Activated naive CD8-positive, alpha-beta T cell treated with anti-CD3 and anti-CD28 coated beads, Interleukin-2, amount 10 ng/mL, durations not matched to agents 7 days and 5 days (primary cell): ENCODE measurements around the gene FILIP1L. TPM values are rescaled to one million over a fixed set of nuclear protein-coding genes. Genes with fewer than 3 reads are reported as not detected.

Source experiments
- ATAC-seq: fragments of 150-1000 bp; cut with Tn5 transposase; one replicate; pipeline ENCODE4 v1.10.0; 2021; ENCODE audit warnings: low read depth, moderate library complexity
- POLR2A ChIA-PET: fragments of 350-600 bp; sonication (Branson Sonifier 250); formaldehyde crosslinking; loops from one replicate; lab custom pipeline; 2021; ENCODE audit warnings: antibody characterized with exemption; lab: Charles Lee
- DNase-seq: peaks from one replicate; pipeline ENCODE4 v3.0.0; 2021
- H3K27ac Mint-ChIP-seq: one replicate; pipeline ENCODE4 v1.8.0; 2022; ENCODE audit warnings: mild to moderate bottlenecking, mixed read lengths
- H3K27me3 Mint-ChIP-seq: one replicate; pipeline ENCODE4 v1.8.0; 2022; ENCODE audit warnings: mild to moderate bottlenecking, moderate library complexity, mixed read lengths
- H3K36me3 Mint-ChIP-seq: one replicate; pipeline ENCODE4 v1.8.0; 2021; ENCODE audit warnings: mild to moderate bottlenecking, mixed read lengths
- H3K4me1 Mint-ChIP-seq: one replicate; pipeline ENCODE4 v1.8.0; 2021; ENCODE audit warnings: mixed read lengths
- H3K4me3 Mint-ChIP-seq: one replicate; pipeline ENCODE4 v1.8.0; 2022; ENCODE audit warnings: mild to moderate bottlenecking, moderate library complexity, mixed read lengths
- H3K9me3 Mint-ChIP-seq: one replicate; pipeline ENCODE4 v1.8.0; 2021; ENCODE audit warnings: mixed read lengths
- total RNA-seq, 2 experiments: library from RNA; stranded (reverse); gene quantifications; one replicate each; pipeline ENCODE4 v1.2.3, GENCODE V29; 2021

Gene FILIP1L
- total RNA-seq = 1 to 10 TPM; 2.0 to 2.4 TPM

GRCh38 chr3:100114413-100115030, at the start of gene FILIP1L:
TSS of gene FILIP1L (minus strand) at chr3:100114501.
- H3K9me3 Mint-ChIP-seq = peaks cover 2% of the 10 kb centered on the region
- no peak within 1 kb of the TSS for H3K27ac Mint-ChIP-seq
- DNase-seq (no peak), ATAC-seq (no peak)
- H3K27me3 Mint-ChIP-seq = no peaks in the 10 kb centered on the region
- H3K36me3 Mint-ChIP-seq = peaks cover 25% of the 10 kb centered on the region
- H3K4me3 Mint-ChIP-seq = no peak within 1 kb of the TSS
- H3K4me1 Mint-ChIP-seq = peaks cover 5% of the 10 kb centered on the region
- POLR2A ChIA-PET = no interaction called here

DNA sequence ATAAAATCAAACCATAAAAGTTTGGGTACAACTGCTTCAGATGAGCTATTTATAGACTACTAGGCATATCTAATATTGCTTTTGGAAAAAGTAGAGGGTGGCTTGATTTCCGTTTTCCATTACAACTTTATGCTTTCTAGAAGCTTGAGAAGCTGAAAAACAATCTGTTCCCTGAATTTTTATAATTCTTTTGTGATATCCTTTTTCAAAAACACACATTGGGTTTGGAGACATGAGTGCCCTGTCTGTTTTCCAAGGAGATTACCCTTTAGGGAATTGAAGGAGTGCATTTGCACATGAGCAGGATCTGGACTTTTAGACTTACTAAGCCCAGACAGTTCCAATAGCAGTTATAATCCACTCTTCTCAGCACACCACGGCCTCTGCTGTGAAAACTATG, 49.5 kb upstream of the FILIP1L start:
- ATAC-seq (no peak), DNase-seq (no peak)
- Mint-ChIP-seq H3K36me3 (peaks cover 25% of the 10 kb centered on the region), H3K27me3 (no peaks in the 10 kb centered on the region), H3K9me3 (peaks cover 1% of the 10 kb centered on the region), H3K4me3 (no peak overlapping the region), H3K27ac (no peak overlapping the region), H3K4me1 (no peaks in the 10 kb centered on the region)
- POLR2A ChIA-PET = no interaction called here

GRCh38 chr3:100160521-100160920, 46.2 kb upstream of the FILIP1L start:
- Mint-ChIP-seq H3K27ac (no peak overlapping the region), H3K36me3 (peaks cover 38% of the 10 kb centered on the region), H3K4me3 (no peak overlapping the region), H3K4me1 (no peaks in the 10 kb centered on the region), H3K9me3 (peaks cover 5% of the 10 kb centered on the region), H3K27me3 (no peaks in the 10 kb centered on the region)
- POLR2A ChIA-PET = no interaction called here
- no peak for DNase-seq
- no peak for ATAC-seq

DNA sequence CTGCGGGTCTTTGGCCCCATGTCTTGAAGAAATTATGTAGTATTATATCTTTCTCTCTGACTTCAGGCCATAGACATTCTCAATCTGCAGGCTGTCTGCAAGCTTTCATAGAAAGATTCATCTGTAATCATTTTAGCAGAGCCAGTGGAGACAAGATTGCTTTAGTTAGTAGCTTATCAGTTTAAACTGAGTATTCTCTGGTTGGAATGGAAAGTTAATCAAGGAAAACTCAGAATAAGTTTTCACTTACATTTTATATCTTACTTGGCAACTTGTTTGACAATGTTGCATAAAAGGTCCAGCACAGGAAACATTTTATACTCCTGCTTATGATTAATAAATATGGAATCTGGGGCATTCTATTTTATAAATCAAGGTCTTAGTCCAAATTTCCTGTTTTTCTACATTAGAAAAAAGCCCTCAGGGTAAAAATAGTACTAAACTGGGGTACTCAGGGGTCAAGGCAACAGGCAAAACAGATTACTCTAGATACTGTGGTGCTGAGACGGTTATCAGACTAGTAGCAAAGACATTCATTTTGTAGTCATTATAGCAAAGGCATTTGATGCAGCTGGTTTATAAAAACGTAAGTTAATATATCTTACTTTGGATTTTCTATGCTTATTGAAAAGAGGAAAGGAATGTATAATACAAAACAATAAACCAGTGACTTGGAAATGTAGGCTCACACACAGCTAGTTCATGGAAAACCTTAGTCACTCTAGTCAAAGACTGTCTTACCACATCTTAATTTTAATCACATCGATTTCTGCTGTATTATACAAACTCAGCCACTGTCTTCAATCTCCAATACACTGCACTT, 45.2 kb upstream of the FILIP1L start:
- POLR2A ChIA-PET = no interaction called here
- peaks cover 12% of the 10 kb centered on the region for H3K9me3 Mint-ChIP-seq
- DNase-seq = no peak
- peaks cover 2% of the 10 kb centered on the region for H3K4me1 Mint-ChIP-seq
- peaks cover 44% of the 10 kb centered on the region for H3K36me3 Mint-ChIP-seq
- ATAC-seq = no peak
- no peak overlapping the region for H3K4me3 Mint-ChIP-seq
- no peak overlapping the region for H3K27ac Mint-ChIP-seq
- no peaks in the 10 kb centered on the region for H3K27me3 Mint-ChIP-seq

- Mint-ChIP-seq H3K36me3 (peaks cover 46% of the 10 kb centered on the region), H3K4me1 (peaks cover 2% of the 10 kb centered on the region), H3K27ac (no peak overlapping the region), H3K9me3 (peaks cover 12% of the 10 kb centered on the region), H3K4me3 (no peak overlapping the region), H3K27me3 (no peaks in the 10 kb centered on the region)
- DNase-seq (no peak), ATAC-seq (no peak)
- POLR2A ChIA-PET = no interaction called here
Observed at GRCh38 chr3:100158918-100159330, 44.6 kb upstream of the FILIP1L start.

DNA sequence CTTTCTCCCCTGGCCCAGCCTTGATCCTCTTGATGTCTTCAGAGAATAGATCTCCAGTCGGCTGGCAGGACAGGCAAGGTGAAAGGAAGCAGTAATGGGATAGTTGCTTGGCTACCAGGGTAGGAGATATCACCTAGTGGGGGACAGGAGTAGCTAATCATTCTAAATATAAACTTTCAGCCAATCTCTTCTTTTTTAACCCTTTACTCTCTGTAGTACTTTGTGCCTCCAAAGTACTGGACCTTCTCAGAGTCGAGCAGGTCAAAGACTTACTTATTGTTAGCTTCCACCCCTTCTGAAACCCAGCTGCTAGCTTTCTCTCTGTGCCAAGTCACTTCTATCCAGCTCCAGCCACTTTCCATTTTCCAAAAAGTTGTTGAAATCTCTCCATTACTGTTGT, 43.4 kb upstream of the FILIP1L start:
- DNase-seq (no peak), ATAC-seq (no peak)
- peaks cover 52% of the 10 kb centered on the region for H3K36me3 Mint-ChIP-seq
- H3K9me3 Mint-ChIP-seq = peaks cover 12% of the 10 kb centered on the region
- no peaks in the 10 kb centered on the region for H3K27me3 Mint-ChIP-seq
- H3K4me3 Mint-ChIP-seq = no peak overlapping the region
- peaks cover 2% of the 10 kb centered on the region for H3K4me1 Mint-ChIP-seq
- H3K27ac Mint-ChIP-seq = no peak overlapping the region
- POLR2A ChIA-PET = no interaction called here

- Mint-ChIP-seq H3K27ac (no peak overlapping the region), H3K4me3 (no peak overlapping the region), H3K4me1 (peaks cover 5% of the 10 kb centered on the region), H3K36me3 (peaks cover 60% of the 10 kb centered on the region), H3K9me3 (peaks cover 14% of the 10 kb centered on the region), H3K27me3 (no peaks in the 10 kb centered on the region)
- DNase-seq (no peak), ATAC-seq (no peak)
- POLR2A ChIA-PET = interaction anchor here (1.0 to 1.2 kb wide), 2 partner anchors 64 to 91 kb away, joined by 3 to 4 read pairs; no protein-coding TSS in a partner anchor
Observed at GRCh38 chr3:100155590-100155989, 41.3 kb upstream of the FILIP1L start.

DNA sequence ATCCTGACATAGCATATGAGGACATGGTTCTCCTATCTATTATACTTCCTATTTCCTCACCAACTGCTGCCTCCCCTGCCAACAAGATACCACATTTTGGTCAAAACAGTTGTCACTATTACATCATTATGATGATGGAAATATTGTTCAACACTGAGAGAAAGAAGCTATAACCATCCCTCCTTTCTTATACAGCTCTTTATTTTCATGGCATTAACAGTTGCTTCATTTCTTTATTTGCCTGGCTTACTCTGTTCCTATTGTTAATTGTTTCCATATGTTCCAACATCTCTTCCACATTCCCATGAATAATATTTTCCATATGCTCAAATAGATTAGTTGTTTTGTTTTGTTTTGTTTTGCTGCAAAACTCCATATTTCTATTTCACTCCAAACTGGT, 40.8 kb upstream of the FILIP1L start:
- no peak for ATAC-seq

GRCh38 chr3:100154171-100154570, 39.9 kb upstream of the FILIP1L start:
- no peak for DNase-seq
- peaks cover 65% of the 10 kb centered on the region for H3K36me3 Mint-ChIP-seq
- no peak overlapping the region for H3K4me3 Mint-ChIP-seq
- ATAC-seq = no peak
- peaks cover 14% of the 10 kb centered on the region for H3K9me3 Mint-ChIP-seq
- peaks cover 11% of the 10 kb centered on the region for H3K4me1 Mint-ChIP-seq
- H3K27me3 Mint-ChIP-seq = no peaks in the 10 kb centered on the region
- H3K27ac Mint-ChIP-seq = no peak overlapping the region
- POLR2A ChIA-PET = no interaction called here

More for the DNA sequence above, 40.8 kb upstream of the FILIP1L start:
- Mint-ChIP-seq H3K4me3 (no peak overlapping the region), H3K4me1 (peaks cover 6% of the 10 kb centered on the region), H3K27me3 (no peaks in the 10 kb centered on the region), H3K27ac (no peak overlapping the region), H3K9me3 (peaks cover 14% of the 10 kb centered on the region), H3K36me3 (peaks cover 60% of the 10 kb centered on the region)
- POLR2A ChIA-PET = interaction anchor here (1.0 to 1.2 kb wide), 2 partner anchors 64 to 91 kb away, joined by 3 to 4 read pairs; no protein-coding TSS in a partner anchor
- DNase-seq = no peak

DNA sequence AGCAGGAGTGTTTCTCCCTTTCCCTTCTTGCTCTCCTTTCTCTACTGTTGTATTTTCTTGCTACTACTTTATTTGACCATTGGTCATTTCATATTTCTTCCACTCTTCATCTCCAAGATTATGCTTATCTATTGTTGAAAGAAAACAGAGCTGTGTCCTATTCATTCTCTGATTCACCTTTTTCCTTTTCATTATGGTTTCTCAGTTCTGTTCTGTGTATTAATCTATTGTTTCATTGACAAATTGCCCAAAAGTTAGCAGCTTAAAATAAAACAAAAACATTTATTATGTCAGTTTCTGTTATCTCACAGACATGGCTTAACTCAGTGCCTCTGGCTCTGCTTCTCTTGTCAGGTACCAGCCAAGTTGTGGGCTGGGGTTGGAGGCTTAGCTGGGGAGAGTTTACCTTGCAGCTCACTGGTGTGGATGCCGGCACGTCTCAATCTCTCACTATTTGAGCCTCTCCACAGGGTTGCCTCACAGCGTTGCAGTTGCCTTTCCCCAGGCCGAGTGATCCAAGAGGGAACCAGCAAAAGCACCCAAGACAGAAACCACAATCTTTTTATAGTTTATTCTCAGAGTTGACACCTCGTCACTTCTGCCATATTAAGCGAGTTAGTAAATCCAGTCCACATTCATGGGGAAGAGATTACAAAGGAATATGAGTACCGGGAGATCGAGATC, 36.9 kb upstream of the FILIP1L start:
- H3K27me3 Mint-ChIP-seq = no peaks in the 10 kb centered on the region
- H3K36me3 Mint-ChIP-seq = peaks cover 64% of the 10 kb centered on the region
- H3K4me1 Mint-ChIP-seq = peaks cover 18% of the 10 kb centered on the region
- no peak overlapping the region for H3K27ac Mint-ChIP-seq
- DNase-seq (no peak), ATAC-seq (no peak)
- peaks cover 10% of the 10 kb centered on the region for H3K9me3 Mint-ChIP-seq
- no peak overlapping the region for H3K4me3 Mint-ChIP-seq
- POLR2A ChIA-PET = no interaction called here

DNA sequence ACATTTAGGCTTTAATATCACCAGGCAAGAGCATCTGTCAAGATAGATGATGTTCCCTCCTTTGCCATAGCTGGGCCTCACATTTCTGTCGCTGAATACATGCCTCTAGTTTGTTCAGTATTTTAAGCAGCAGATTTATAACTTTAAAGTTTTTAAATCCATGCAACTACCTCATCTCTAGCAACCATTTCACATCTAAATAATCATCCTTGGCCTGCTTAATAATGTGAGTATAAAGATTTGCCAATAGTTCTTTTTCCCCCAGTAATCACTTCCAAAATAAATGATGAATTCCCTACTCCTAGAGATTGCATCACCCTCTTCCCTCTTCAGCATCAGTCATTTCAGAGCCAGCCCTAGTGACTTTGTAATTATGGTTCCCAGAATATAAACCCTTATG, 36.2 kb upstream of the FILIP1L start:
- H3K27me3 Mint-ChIP-seq = no peaks in the 10 kb centered on the region
- POLR2A ChIA-PET = no interaction called here
- H3K4me3 Mint-ChIP-seq = no peak overlapping the region
- H3K9me3 Mint-ChIP-seq = peaks cover 14% of the 10 kb centered on the region
- H3K4me1 Mint-ChIP-seq = peaks cover 23% of the 10 kb centered on the region
- no peak for DNase-seq
- no peak for ATAC-seq
- H3K36me3 Mint-ChIP-seq = peaks cover 66% of the 10 kb centered on the region
- H3K27ac Mint-ChIP-seq = peak overlapping the region; percentile 27

- Mint-ChIP-seq H3K9me3 (peaks cover 8% of the 10 kb centered on the region), H3K27ac (no peak overlapping the region), H3K36me3 (peaks cover 61% of the 10 kb centered on the region), H3K4me1 (peaks cover 26% of the 10 kb centered on the region), H3K27me3 (no peaks in the 10 kb centered on the region), H3K4me3 (no peak overlapping the region)
- POLR2A ChIA-PET = no interaction called here
- ATAC-seq (no peak), DNase-seq (no peak)
Observed at GRCh38 chr3:100149713-100150415, 35.6 kb upstream of the FILIP1L start.

DNA sequence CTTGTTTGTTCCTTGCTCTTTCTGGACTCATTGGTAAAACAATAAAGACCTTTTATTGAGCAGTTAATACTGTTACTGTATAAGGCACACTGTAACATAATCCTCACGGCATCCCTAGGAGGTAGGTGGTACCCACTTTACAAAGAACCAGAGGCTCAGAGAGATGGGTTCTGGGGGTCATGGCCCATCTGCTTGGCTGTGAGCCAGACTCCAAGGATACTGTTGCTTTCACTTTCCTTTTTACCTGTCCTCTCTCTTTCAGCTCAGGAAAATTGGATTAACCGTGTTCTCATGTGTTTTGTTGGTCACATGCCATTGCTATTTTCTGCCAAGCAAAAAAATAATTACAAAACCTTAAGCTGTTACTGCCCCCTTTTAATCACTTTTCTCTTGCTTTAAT, 34.8 kb upstream of the FILIP1L start:
- no peak for DNase-seq
- no peak overlapping the region for H3K27ac Mint-ChIP-seq

More for the DNA sequence above, 34.8 kb upstream of the FILIP1L start:
- POLR2A ChIA-PET = interaction anchor here (1.1 kb wide), 1 partner anchor 75 kb away, joined by 3 read pairs; no protein-coding TSS in a partner anchor
- Mint-ChIP-seq H3K36me3 (peaks cover 62% of the 10 kb centered on the region), H3K4me1 (peaks cover 34% of the 10 kb centered on the region), H3K27me3 (no peaks in the 10 kb centered on the region), H3K9me3 (peaks cover 8% of the 10 kb centered on the region), H3K4me3 (no peak overlapping the region)
- ATAC-seq = no peak
